ENCODE results near the gene LPAR2. TPM values are rescaled to one million over a fixed set of nuclear protein-coding genes. Genes with fewer than 3 reads are reported as not detected.

LPAR2 gene
- total and polyA plus RNA-seq, 2 experiments from 2014 or later, result 39.4 to 63.1 TPM

- TF ChIP-seq REST (IDR thresholded peaks at IDR 0.05; ENCODE audit: unreplicated experiment) (no peak), NANOG (IDR thresholded peaks at IDR 0.05; ENCODE audit: borderline replicate concordance) (no peak), CTCF (conservative IDR thresholded peaks at IDR 0.05; ENCODE audit: low read depth in 2 of 2) (no peak), ZNF114 (CRISPR knock-in tag; IDR thresholded peaks at IDR 0.05) (no peak), CREB1 (CRISPR knock-in tag; IDR thresholded peaks at IDR 0.05; ENCODE audit: low read depth) (no peak), ZNF331 (CRISPR knock-in tag; IDR thresholded peaks at IDR 0.05; ENCODE audit: low read depth) (no peak), EZH2phosphoT487 (IDR thresholded peaks at IDR 0.05; ENCODE audit: unreplicated experiment) (no peak), JUNB (IDR thresholded peaks at IDR 0.05; ENCODE audit: unreplicated experiment) (no peak), EZH2 (IDR thresholded peaks at IDR 0.05; ENCODE audit: low read depth, unreplicated experiment) (no peak), POLR2AphosphoS5 (IDR thresholded peaks at IDR 0.05; ENCODE audit: low read depth) (no peak), STAT1 (IDR thresholded peaks at IDR 0.05; ENCODE audit: unreplicated experiment) (no peak)
These were observed 34.8 kb upstream of the LPAR2 start (continued) for GRCh38 chr19:19662871-19663255.

GRCh38 chr19:19662344-19662743 lies 34.3 kb upstream of the LPAR2 start:
- H3K4me2 ChIP-seq, result peak overlapping the region; percentile 94
- H3F3A ChIP-seq (replicated peaks; ENCODE audit: low read depth), result peaks cover 17% of the 10 kb centered on the region
- Mint-ChIP-seq H3K4me3 (peak overlapping the region; percentile 92), H3K36me3 (ENCODE audit: low read depth) (peaks cover 39% of the 10 kb centered on the region), H3K27ac (peak overlapping the region; percentile 93; the same call in 1 of the 2 replicates), H3K9me3 (no peaks in the 10 kb centered on the region), H3K4me1 (peaks cover 18% of the 10 kb centered on the region), H3K27me3 (ENCODE audit: insufficient read depth, low read depth, poor library complexity) (peaks cover 4% of the 10 kb centered on the region)
- H3K9me2 ChIP-seq (ENCODE audit: insufficient read depth), result 0 out of 2 replicates have a peak, but pooled peaks cover under 1% of the 10 kb centered on the region
- peak overlapping the region; percentile 80 for H3K27ac ChIP-seq (ENCODE audit: low read depth)
- H3K36me3 ChIP-seq (ENCODE audit: insufficient read depth), result peaks cover 15% of the 10 kb centered on the region; the same call in 1 of the 2 replicates
- no peak overlapping the region for H2AFZ ChIP-seq
- no peak for DNase-seq (ENCODE audit: low spot score)
- H3K4me1 ChIP-seq (ENCODE audit: insufficient read depth), result peaks cover 10% of the 10 kb centered on the region
- ATAC-seq, result no peak
- H4K20me1 ChIP-seq (replicated peaks; ENCODE audit: insufficient read depth), result peaks cover 12% of the 10 kb centered on the region
- peak overlapping the region; percentile 95 for H3K4me3 ChIP-seq
- H3K79me2 ChIP-seq (replicated peaks; ENCODE audit: insufficient read depth), result peaks cover 44% of the 10 kb centered on the region
- no peaks in the 10 kb centered on the region for H3K27me3 ChIP-seq (ENCODE audit: insufficient read depth)
- no peak for TF ChIP-seq NANOG (IDR thresholded peaks at IDR 0.05; ENCODE audit: borderline replicate concordance)
- TF ChIP-seq POLR2AphosphoS5 (IDR thresholded peaks at IDR 0.05; ENCODE audit: low read depth), result no peak
- TF ChIP-seq STAT1 (IDR thresholded peaks at IDR 0.05; ENCODE audit: unreplicated experiment), result no peak
- no peak for TF ChIP-seq ETS1 (IDR thresholded peaks at IDR 0.05)
- no peak for TF ChIP-seq EZH2 (IDR thresholded peaks at IDR 0.05; ENCODE audit: low read depth, unreplicated experiment)
- no peak for TF ChIP-seq REST (IDR thresholded peaks at IDR 0.05; ENCODE audit: unreplicated experiment)
- no peak for TF ChIP-seq CTCF (conservative IDR thresholded peaks at IDR 0.05; ENCODE audit: low read depth in 2 of 2)
- no peak for TF ChIP-seq JUNB (IDR thresholded peaks at IDR 0.05; ENCODE audit: unreplicated experiment)
- no peak for TF ChIP-seq CREB1 (CRISPR knock-in tag; IDR thresholded peaks at IDR 0.05; ENCODE audit: low read depth)

Data from GM23338 (cell line).